Activated CD4-positive, alpha-beta T cell treated with anti-CD3 and anti-CD28 coated beads, Interleukin-2, amount 50 U/mL, for 4 hours (primary cell): ENCODE data around the gene SMG7.

Experiments
- DNase-seq, 2 experiments: peaks; one replicate each; pipeline ENCODE4 v3.0.0-alpha.2; 2020

The SMG7 gene

GRCh38 chr1:183568176-183569021 is 96.1 kb downstream of the SMG7 start:
- no peak for DNase-seq

DNA sequence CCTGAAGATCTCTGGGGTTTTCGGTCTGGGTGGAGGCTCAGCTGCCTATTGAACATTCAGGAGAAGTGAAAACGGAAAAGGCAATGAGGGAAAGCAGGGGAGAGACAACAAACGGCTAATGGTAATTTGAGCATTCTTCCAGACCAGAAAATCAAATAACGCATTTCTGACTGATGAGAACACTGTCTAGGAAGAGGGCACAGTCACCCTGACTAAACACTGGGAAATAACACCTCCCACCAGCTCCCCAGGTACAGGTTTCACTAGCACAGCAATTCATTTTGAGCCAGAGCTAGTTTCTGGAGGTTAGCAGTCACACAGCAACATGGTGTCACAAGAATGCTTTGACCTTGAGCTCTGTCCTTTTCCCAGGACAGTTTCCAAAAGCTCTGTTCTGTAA is 96.8 kb downstream of the SMG7 start:
- no peak for DNase-seq

- DNase-seq, result no peak
Observed at GRCh38 chr1:183569801-183570200, 97.5 kb downstream of the SMG7 start.

- no peak for DNase-seq
Observed at GRCh38 chr1:183570451-183570850, 98.2 kb downstream of the SMG7 start.

- DNase-seq, result no peak
Observed at GRCh38 chr1:183571678-183572268, 99.5 kb downstream of the SMG7 start.

DNA sequence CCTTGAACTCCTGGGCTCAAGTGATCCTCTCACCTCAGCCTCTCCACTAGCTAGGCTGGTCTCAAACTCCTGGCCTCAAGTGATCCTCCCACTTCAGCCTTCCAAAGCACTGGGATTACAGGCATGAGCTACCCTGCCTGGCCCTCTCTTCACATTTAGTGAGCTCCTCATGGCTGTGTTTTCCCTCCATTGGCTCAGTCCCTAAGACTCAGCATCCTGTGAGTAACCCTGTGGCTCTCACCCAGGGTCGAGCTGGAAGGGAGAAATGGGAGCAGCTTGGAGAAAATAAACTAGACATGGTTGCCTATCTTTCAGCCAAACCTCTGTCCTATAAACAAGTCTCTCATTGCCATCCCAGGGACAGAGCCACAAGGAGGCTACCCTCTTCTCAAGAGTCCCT is 100.4 kb downstream of the SMG7 start:
- no peak for DNase-seq

DNA sequence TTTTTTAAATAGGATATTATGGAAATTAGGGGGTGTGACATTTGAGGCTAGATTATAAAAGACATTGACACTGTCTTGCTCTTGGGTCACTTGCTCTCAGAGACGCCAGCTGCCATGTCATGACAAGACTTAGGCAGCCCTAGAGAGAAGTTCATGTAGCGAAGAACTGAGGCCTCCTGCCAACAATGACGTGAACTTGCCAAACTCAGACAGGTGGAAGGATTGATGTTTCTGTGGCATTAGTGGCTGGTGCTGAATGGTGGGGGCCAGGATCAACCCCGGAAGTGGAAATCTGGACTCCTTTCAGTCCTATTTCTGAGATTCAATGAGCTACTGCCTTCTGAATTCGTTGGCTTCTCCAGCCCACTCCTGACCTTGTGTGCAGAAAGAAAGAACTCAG is 103.3 kb downstream of the SMG7 start:
- DNase-seq, result no peak

DNA sequence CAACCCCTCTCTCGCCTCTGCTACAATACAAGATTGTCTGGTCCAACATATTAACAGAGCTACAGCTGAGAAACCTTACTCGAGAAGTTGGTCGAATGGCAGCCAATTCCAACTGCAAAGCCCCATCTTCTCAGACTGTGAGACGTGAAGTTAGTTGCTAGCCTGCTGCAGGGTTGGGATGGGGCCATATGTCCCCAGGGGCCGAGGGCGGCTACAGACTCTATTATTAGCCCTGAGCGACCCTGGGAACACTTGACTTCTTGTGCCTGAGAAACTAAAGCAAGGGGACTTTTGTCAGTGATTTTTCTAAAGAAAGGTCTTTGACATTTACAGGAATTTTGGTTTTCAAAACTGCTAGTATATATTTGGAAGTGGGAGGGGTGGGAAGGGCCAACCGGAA is 104.2 kb downstream of the SMG7 start:
- DNase-seq, result no peak

DNA sequence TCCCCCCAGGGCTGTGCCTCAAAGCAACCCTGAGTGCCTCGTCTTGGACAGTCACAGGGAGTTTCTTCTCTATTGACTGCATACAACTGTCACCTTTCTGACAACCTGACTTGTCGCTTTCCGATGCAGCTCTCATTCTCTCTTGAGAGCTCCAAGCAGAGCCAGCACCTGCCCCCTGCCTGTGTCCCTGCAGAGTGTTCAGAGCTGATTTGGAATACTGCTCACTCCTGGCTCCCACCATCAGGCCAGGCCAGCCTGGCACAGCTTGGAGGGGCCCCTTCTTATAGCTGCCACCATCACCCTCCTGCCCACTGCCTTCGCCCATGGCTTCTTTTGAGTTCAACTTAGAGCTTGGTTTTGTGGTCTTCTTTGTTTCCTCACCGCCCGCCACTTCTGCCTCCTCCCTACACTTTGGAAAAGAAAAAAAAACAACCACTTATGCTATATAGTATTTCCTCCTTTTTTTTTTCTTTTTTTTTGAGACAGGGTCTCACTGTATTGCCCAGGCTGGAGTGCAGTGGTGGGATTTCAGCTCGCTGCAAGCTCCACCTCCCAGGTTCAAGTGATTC is 105.7 kb downstream of the SMG7 start:
- DNase-seq, result no peak

DNA sequence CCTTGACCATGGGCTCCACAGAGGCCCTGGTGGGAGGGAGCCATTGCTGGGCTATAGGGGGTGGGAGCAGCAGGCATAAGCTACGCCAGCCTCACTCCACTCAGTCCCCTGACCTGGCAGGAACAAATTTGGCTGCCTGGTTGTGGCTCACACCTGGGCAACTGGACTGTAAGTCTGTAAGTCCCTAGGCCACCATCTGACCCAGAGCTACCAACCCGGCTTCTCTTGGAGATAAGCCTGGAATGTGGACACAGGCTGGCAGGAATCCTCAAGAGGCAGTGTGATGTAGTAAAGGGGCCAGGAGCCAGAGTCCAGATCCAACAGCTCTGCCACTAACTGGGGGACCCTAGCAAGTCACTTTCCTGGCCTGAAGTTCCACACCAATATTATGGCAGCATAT is 106.6 kb downstream of the SMG7 start:
- no peak for DNase-seq

DNA sequence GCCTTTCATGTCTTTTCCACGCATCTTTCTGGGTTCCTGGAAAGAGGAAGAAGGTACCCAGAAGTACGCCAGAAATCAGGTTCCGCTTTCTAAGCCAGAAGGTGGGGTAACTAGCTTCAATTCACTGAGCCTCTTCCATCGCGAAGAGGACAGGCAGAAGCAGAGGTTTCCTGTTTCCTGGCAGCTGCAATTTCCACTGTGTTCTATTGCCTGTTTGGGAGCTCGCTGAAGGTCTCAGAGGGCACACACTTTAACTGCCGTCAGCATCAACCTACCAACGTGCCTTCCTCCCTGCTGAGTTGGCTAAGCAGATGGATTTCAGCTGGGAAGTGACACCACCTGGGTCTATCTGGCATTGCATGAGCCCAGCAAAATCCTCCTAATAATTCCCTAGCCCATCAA is 108.0 kb downstream of the SMG7 start:
- no peak for DNase-seq

- no peak for DNase-seq
Observed at GRCh38 chr1:183582021-183582713, 109.9 kb downstream of the SMG7 start.

DNA sequence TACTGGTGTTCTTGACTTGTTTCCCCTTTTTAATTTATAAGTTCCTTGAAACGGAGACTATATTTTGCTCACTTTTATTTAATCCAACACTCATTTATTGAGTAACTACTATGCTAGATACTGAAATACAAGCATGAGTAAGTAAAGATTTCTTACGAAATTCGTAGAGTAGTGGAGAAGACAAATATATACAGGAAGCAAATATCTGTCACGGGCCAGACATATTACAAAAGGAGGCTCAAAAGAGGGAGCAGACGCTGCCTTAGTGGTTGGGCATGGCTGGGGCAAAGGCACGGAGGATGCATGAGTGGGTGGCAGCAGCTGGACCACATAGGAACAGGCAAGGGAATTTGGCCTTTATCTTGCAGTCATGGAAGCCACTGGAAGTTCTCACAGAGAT is 111.2 kb downstream of the SMG7 start:
- no peak for DNase-seq

DNA sequence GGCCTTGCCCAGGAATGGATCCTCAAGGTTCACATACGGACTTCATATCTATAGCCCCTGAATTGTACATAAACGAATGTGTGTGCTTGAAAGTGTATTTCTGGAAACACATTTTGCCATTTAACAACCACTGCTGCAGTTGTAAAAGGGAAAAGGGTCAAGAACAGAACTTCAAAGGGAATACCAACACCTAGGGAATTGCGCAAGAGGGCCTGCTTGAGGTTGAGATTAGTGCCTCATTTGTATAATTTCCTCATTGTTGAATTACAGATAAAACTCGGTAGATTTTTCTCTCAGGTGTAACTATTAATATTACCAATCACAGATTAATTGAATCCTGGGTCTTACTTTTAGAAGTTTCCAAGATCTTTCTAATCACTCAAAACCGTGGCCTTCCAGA is 111.8 kb downstream of the SMG7 start:
- DNase-seq, result no peak

- DNase-seq, result no peak
Observed at GRCh38 chr1:183585038-183585437, 112.7 kb downstream of the SMG7 start.

DNA sequence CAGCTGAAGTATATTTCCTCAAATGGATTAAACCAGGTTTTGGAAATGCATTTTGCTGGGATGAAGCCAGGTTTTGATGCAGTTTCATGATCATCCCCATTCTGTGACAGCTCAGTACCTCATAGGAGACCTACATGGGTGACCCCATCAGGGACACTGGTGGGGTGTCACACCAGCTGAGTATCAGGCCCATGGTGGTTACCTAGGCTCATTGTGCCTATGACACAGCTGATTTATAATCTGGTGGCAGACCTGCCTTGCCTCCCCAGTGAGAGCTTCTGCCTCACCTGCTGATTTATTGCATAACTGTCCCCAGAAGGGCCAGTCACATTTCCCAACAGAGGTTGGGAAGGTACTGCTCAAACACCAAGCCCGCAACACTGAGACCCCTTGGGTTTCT is 114.2 kb downstream of the SMG7 start:
- DNase-seq, result no peak

GRCh38 chr1:183586926-183587325 is 114.6 kb downstream of the SMG7 start:
- no peak for DNase-seq

DNA sequence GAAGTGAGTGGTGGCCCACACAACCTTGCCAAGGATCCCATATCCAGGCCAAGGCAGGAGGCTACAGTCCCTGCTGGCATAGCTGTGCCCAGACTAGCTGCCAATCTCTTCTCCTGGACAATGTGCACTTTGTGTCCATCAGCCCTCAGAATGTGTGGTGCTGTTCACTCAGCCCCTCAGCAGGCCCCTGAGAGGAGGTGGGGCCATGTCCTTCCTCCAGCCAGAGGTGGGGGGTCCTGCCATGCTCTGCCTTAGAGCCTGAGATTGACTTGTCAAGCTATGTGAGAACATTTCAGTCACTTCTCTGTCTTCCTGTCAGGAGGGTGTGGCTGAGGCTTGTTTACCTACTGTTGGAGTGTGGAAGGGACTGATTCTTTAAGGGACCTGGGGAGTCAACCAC is 116.5 kb downstream of the SMG7 start:
- no peak for DNase-seq

DNA sequence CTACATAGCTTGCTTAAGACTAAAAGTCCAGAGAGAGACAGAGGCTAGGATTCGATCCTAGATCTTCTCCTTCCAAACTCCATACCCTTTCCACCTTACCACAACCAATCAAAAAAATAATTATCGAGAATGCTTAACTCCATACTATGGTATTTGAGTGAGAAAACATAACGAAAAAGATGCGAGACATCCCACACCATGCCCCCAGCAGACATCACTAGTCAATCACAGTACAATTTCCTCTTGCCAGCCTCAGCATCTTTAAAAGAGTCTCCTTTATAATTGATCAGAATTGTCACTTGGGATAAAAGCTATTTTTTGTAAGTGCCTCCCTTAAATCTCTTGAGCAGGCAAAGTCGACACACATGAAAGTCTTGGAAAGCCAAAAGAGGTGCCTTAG is 117.1 kb downstream of the SMG7 start:
- no peak for DNase-seq

DNA sequence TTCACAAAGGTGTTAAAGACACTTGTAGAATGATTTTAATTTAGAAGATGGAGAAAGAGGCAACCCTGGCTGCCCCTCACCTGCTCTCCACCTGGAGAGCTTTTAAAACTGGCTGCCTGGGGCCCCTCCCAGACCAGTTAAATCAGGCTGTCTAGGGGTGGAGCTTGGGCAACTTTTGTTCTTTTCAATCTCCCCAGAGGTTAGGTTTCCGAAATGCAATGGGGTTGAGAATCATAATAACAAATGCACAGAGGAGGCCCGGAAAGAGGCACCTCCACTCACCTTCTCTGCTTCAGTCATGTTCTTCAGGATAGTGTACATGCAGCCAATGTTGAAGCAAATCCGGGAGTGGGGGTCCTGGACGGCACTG is 117.6 kb downstream of the SMG7 start:
- DNase-seq, result no peak

GRCh38 chr1:183590244-183591191 is 118.2 kb downstream of the SMG7 start, which contains the start of gene NCF2:
Gene NCF2, minus strand, starts transcription at chr1:183590459. Its CDS starts 130 bp downstream, at chr1:183590329.
- no peak for DNase-seq

GRCh38 chr1:183592733-183593132 is 120.4 kb downstream of the SMG7 start:
- no peak for DNase-seq

DNA sequence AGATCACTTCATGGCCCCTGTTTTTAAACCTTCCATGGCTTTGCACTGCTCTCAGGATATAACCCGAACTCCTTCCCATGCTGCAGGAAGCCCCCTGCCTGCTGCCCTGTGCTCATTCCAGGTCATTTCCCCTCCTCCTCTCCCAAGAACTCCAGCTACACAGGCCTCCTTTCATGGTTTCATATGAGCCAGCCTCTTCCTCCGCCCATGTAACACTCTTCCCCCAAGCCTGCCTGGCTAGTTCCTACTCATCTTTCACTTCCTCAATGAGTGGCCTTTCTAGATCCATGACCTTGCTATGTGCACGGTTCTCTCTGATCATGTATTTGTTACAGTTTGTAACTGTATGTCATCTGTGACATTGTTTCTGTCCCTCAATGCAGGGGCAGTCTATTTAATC is 121.1 kb downstream of the SMG7 start:
- no peak for DNase-seq
